Spleen (tissue), 7 donors: ENCODE data around the gene EIF3K.

Source experiments
- POLR2A ChIP-seq, 3 donors: fragments of 450-650 bp; IDR thresholded peaks; one replicate each; pipeline ENCODE4 v1.5.1; 2017; ENCODE audit warnings: antibody characterized with exemption in 3 of 3, mild to moderate bottlenecking in 1 of 3
- POLR2AphosphoS5 ChIP-seq, 3 donors: sonication (generic); formaldehyde crosslinking; IDR thresholded peaks; one replicate each; pipeline ENCODE4 v1.5.1; 2017; ENCODE audit warnings: antibody characterized with exemption in 3 of 3
- TF ChIP-seq, protein P1 (sequence below), 11 experiments: fragments of 200-600 bp in 7 of 11; fragments of 450-650 bp in 4 of 11; sonication (generic) in 4 of 11; IDR thresholded peaks in 8 of 11; conservative IDR thresholded peaks in 3 of 11; 1 replicate in 7 of 11; 2 replicates in 4 of 11; pipeline versions ENCODE4 v1.4.0 to v1.8.0; 2016 to 2021; ENCODE audit warnings: antibody characterized with exemption in 11 of 11, inconsistent platforms in 4 of 11, mild to moderate bottlenecking in 1 of 11
- donor health status: DM: no; HTN: no; CAD: no; lungs with moderate emphysema.
- donor health status: DM: no; HTN: no; CAD: no.
- donor health status: DM: no; HTN: no; CAD: no.

DNA sequence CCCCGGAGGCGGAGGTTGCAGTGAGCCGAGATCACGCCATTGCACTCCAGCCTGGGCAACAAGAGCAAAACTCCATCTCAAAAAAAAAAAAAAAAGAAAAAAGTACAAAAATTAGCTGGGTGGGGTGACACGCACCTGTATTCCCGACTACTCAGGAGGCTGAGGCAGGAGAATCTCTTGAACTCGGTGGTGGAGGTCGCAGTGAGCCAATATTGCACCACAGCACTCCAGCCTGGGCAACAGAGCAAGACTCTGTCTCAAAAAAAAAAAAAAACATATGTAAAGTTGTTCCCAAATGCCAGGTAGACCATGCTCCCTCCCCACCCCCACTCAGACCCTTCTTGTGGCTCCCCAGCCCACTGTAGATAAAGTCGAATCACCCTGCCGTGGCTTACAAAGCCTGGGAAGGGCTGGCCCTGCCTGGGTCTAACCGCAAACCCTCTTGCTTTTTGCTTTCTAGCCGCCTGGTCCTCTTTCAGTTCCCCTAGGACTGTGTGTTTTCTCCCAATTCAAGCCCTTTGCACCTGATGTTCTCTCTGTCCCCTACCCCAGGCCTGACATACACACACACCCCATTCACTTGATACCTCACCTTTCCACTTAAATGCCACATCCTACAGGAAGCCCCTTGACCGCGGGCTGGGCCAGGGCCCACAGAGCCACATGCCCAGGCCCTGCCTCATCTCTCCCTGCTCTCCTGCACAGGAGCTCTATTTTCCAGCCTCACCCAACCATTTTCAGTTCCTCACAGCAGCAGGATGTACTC, 35.6 kb upstream of the EIF3K start:
- TF ChIP-seq, protein P1, sequence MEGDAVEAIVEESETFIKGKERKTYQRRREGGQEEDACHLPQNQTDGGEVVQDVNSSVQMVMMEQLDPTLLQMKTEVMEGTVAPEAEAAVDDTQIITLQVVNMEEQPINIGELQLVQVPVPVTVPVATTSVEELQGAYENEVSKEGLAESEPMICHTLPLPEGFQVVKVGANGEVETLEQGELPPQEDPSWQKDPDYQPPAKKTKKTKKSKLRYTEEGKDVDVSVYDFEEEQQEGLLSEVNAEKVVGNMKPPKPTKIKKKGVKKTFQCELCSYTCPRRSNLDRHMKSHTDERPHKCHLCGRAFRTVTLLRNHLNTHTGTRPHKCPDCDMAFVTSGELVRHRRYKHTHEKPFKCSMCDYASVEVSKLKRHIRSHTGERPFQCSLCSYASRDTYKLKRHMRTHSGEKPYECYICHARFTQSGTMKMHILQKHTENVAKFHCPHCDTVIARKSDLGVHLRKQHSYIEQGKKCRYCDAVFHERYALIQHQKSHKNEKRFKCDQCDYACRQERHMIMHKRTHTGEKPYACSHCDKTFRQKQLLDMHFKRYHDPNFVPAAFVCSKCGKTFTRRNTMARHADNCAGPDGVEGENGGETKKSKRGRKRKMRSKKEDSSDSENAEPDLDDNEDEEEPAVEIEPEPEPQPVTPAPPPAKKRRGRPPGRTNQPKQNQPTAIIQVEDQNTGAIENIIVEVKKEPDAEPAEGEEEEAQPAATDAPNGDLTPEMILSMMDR (IDR thresholded peaks at IDR 0.05 in 8 of 11, conservative IDR thresholded peaks at IDR 0.05 in 3 of 11): no peak
- TF ChIP-seq POLR2AphosphoS5 (IDR thresholded peaks at IDR 0.05): peak in 1 of 3 donors; percentile 56
- TF ChIP-seq POLR2A (IDR thresholded peaks at IDR 0.05): no peak
